ENCODE measurements around the gene NDE1. TPM values are rescaled to one million over a fixed set of nuclear protein-coding genes. Genes with fewer than 3 reads are reported as not detected.

The NDE1 gene
- polyA plus RNA-seq, 1 of the 3 experiments (the other 2 are of a cell fraction): 27.9 TPM

DNA sequence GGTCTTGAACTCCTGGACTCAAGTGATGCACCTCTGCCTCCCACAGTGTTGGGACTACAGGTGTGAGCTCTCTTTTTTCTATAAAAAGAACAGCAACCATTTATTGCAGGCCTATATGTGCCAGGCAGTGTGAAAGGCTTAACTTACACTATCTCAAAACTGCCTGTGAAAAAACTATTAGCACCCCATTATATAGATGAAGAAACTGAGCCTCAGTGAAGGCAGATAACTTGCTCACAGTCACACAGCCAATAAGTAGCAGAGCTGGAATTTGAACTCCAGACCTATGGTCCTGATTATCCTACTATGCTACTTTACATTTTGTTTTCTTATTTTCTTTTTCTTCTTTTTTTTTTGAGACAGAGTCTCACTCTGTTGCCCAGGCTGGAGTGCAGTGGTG is 15.1 kb downstream of the NDE1 start:
- no peaks in the 10 kb centered on the region for H3K4me1 ChIP-seq (ENCODE audit: control insufficient read depth in 1 of 2, insufficient read depth in 2 of 2, low read depth in 1 of 2, low read length in 1 of 2)
- H3K27me3 ChIP-seq (ENCODE audit: insufficient read depth): no peaks in the 10 kb centered on the region
- H3K4me3 ChIP-seq (ENCODE audit: low read depth in 2 of 2, low read length in 1 of 2): no peak overlapping the region
- ChIA-PET CTCF (interaction anchor here (1.8 kb wide), 1 partner anchor 22 kb away, joined by 4 read pairs; the partner anchor contains the start of gene MARF1), POLR2A (no interaction called here)
- H3K4me2 ChIP-seq: no peak overlapping the region
- no peak for TF ChIP-seq CHD2 (IDR thresholded peaks at IDR 0.05; ENCODE audit: low read length, partially characterized antibody)
- TF ChIP-seq ELF1 (IDR thresholded peaks at IDR 0.05): no peak
- no peak for TF ChIP-seq TEAD4 (IDR thresholded peaks at IDR 0.05; ENCODE audit: borderline replicate concordance, insufficient read depth)
- TF ChIP-seq PBX3 (IDR thresholded peaks at IDR 0.05): no peak
- no peak for TF ChIP-seq MAX (IDR thresholded peaks at IDR 0.05; ENCODE audit: low read depth)
- TF ChIP-seq CTCF (IDR thresholded peaks at IDR 0.05): no peak
- TF ChIP-seq JUND (IDR thresholded peaks at IDR 0.05): no peak
- TF ChIP-seq TCF12 (IDR thresholded peaks at IDR 0.05): no peak
- TF ChIP-seq NRF1 (IDR thresholded peaks at IDR 0.05; ENCODE audit: low read depth, low read length): no peak
- TF ChIP-seq RAD21 (IDR thresholded peaks at IDR 0.05; ENCODE audit: low read length): no peak
- H3K36me3 ChIP-seq (replicated peaks in 1 of 2; ENCODE audit: control insufficient read depth in 1 of 2, insufficient read depth in 2 of 2, low read length in 1 of 2): peaks cover 8 to 28% of the 10 kb centered on the region in 2 experiments
- H2AFZ ChIP-seq (ENCODE audit: low read depth): no peak overlapping the region
- no peak for DNase-seq
- H3K9ac ChIP-seq: no peak overlapping the region
- H4K20me1 ChIP-seq (ENCODE audit: insufficient read depth): 0 out of 2 replicates have a peak, but pooled peaks cover 3% of the 10 kb centered on the region
- H3K9me3 ChIP-seq: no peaks in the 10 kb centered on the region
- no peaks in the 10 kb centered on the region for H3F3A ChIP-seq (replicated peaks; ENCODE audit: insufficient read depth)
- no peak overlapping the region for H3K27ac ChIP-seq (ENCODE audit: low read depth in 2 of 2, low read length in 1 of 2)
- H3K9me2 ChIP-seq: no peaks in the 10 kb centered on the region
- peaks cover 61% of the 10 kb centered on the region for H3K79me2 ChIP-seq (ENCODE audit: insufficient read depth)

- 96% methylated on average over 18 of the region's 18 CpGs for WGBS (ENCODE audit: low lambda C conversion rate)
- TF ChIP-seq EZH2phosphoT487 (IDR thresholded peaks at IDR 0.05; ENCODE audit: borderline replicate concordance, low read depth) (no peak), RFX5 (IDR thresholded peaks at IDR 0.05; ENCODE audit: low read length) (no peak), SIN3A (IDR thresholded peaks at IDR 0.05; ENCODE audit: borderline replicate concordance, low read depth, low read length) (no peak), NFIC (IDR thresholded peaks at IDR 0.05; ENCODE audit: borderline replicate concordance) (no peak), FOXM1 (IDR thresholded peaks at IDR 0.05; ENCODE audit: low read depth) (no peak), FOXJ3 (CRISPR knock-in tag; IDR thresholded peaks at IDR 0.05) (no peak), RXRA (IDR thresholded peaks at IDR 0.05; ENCODE audit: borderline replicate concordance, low read depth) (no peak), REST (IDR thresholded peaks at IDR 0.05; ENCODE audit: low read depth, low read length) (no peak), TCF12 (IDR thresholded peaks at IDR 0.05) (no peak), EP300 (IDR thresholded peaks at IDR 0.05; ENCODE audit: borderline replicate concordance in 1 of 2, low read depth in 1 of 2, low read length in 1 of 2) (no peak), GATA2 (CRISPR knock-in tag; IDR thresholded peaks at IDR 0.05) (no peak), IRF3 (IDR thresholded peaks at IDR 0.05; ENCODE audit: low read depth, low read length) (no peak), YY1 (IDR thresholded peaks at IDR 0.05; ENCODE audit: low read depth) (no peak)
Observed at GRCh38 chr16:15667091-15667742, 17.2 kb downstream of the NDE1 start.

More at GRCh38 chr16:15667091-15667742, 17.2 kb downstream of the NDE1 start:
- no peaks in the 10 kb centered on the region for H3K4me1 ChIP-seq (ENCODE audit: control insufficient read depth in 1 of 2, insufficient read depth in 2 of 2, low read depth in 1 of 2, low read length in 1 of 2)
- POLR2A ChIA-PET: interaction anchor here (0.7 kb wide), 1 partner anchor 22 kb away, joined by 8 read pairs; no protein-coding TSS in a partner anchor
- no peak overlapping the region for H3K27ac ChIP-seq (ENCODE audit: low read depth in 2 of 2, low read length in 1 of 2)
- H4K20me1 ChIP-seq (ENCODE audit: insufficient read depth): no peaks in the 10 kb centered on the region
- no peaks in the 10 kb centered on the region for H3K9me2 ChIP-seq
- H2AFZ ChIP-seq (ENCODE audit: low read depth): no peak overlapping the region
- no peaks in the 10 kb centered on the region for H3F3A ChIP-seq (replicated peaks; ENCODE audit: insufficient read depth)
- no peak overlapping the region for H3K4me3 ChIP-seq (ENCODE audit: low read depth in 2 of 2, low read length in 1 of 2)
- no peak overlapping the region for H3K9ac ChIP-seq
- CTCF ChIA-PET: no interaction called here
- peaks cover 8 to 28% of the 10 kb centered on the region in 2 experiments for H3K36me3 ChIP-seq (replicated peaks in 1 of 2; ENCODE audit: control insufficient read depth in 1 of 2, insufficient read depth in 2 of 2, low read length in 1 of 2)
- H3K9me3 ChIP-seq: no peaks in the 10 kb centered on the region
- no peak for DNase-seq
- no peaks in the 10 kb centered on the region for H3K27me3 ChIP-seq (ENCODE audit: insufficient read depth)
- peaks cover 40% of the 10 kb centered on the region; the same call in 1 of the 2 replicates for H3K79me2 ChIP-seq (ENCODE audit: insufficient read depth)
- H3K4me2 ChIP-seq: no peak overlapping the region

All from SK-N-SH (cell line).